Measurements from ENCODE around the gene KIF15.
"Not testable (repeated sequence)": the region's sequence is repeated elsewhere in the genome, so short reads cannot be mapped to it uniquely, and the experiment has no call there.

KIF15 gene

GRCh38 chr3:44827196-44827595 is 65.6 kb downstream of the KIF15 start:
- no peak for DNase-seq (ENCODE audit: low read depth)

- no peak for DNase-seq (ENCODE audit: low read depth)
Observed at GRCh38 chr3:44831232-44831631, 69.6 kb downstream of the KIF15 start.

GRCh38 chr3:44832032-44832431 is 70.4 kb downstream of the KIF15 start:
- DNase-seq (ENCODE audit: low read depth), result no peak

GRCh38 chr3:44832965-44833364 is 71.4 kb downstream of the KIF15 start:
- no peak for DNase-seq (ENCODE audit: low read depth)

- no peak for DNase-seq (ENCODE audit: low read depth)
Observed at GRCh38 chr3:44833394-44833793, 71.8 kb downstream of the KIF15 start.

- DNase-seq (ENCODE audit: low read depth), result no peak
Observed at GRCh38 chr3:44835684-44836083, 74.1 kb downstream of the KIF15 start.

GRCh38 chr3:44842376-44842775 is 80.8 kb downstream of the KIF15 start:
- no peak for DNase-seq (ENCODE audit: low read depth)

- DNase-seq (ENCODE audit: low read depth), result no peak
Observed at GRCh38 chr3:44845528-44846520, 84.2 kb downstream of the KIF15 start.

- DNase-seq (ENCODE audit: low read depth), result no peak
Observed at GRCh38 chr3:44848634-44849033, 87.0 kb downstream of the KIF15 start.

GRCh38 chr3:44856663-44857062 is 95.1 kb downstream of the KIF15 start:
- not testable (repeated sequence) for DNase-seq (ENCODE audit: low read depth)

GRCh38 chr3:44860117-44860516 is 98.5 kb downstream of the KIF15 start:
- no peak for DNase-seq (ENCODE audit: low read depth)

- peak; percentile 84 for DNase-seq (ENCODE audit: low read depth)
Observed at GRCh38 chr3:44861412-44862225, 100.0 kb downstream of the KIF15 start, which contains the start of gene TMEM42. Gene TMEM42, plus strand, starts transcription at chr3:44861912. Its CDS starts 13 bp downstream, at chr3:44861925.

- no peak for DNase-seq (ENCODE audit: low read depth)
Observed at GRCh38 chr3:44862226-44862637, 100.6 kb downstream of the KIF15 start.

GRCh38 chr3:44865272-44866035 is 103.9 kb downstream of the KIF15 start:
- DNase-seq (ENCODE audit: low read depth), result no peak

- no peak for DNase-seq (ENCODE audit: low read depth)
Observed at GRCh38 chr3:44867421-44868111, 106.0 kb downstream of the KIF15 start.

- DNase-seq (ENCODE audit: low read depth), result no peak
Observed at GRCh38 chr3:44870375-44871061, 108.9 kb downstream of the KIF15 start.

- DNase-seq (ENCODE audit: low read depth), result no peak
Observed at GRCh38 chr3:44874308-44874707, 112.7 kb downstream of the KIF15 start, which contains the start of gene TGM4. Gene TGM4, plus strand, starts transcription at chr3:44874608. Its CDS starts 71 bp downstream, at chr3:44874679.

- no peak for DNase-seq (ENCODE audit: low read depth)
Observed at GRCh38 chr3:44875596-44875995, 114.0 kb downstream of the KIF15 start.

GRCh38 chr3:44877333-44877732 is 115.7 kb downstream of the KIF15 start:
- DNase-seq (ENCODE audit: low read depth), result no peak

- no peak for DNase-seq (ENCODE audit: low read depth)
Observed at GRCh38 chr3:44880284-44880683, 118.7 kb downstream of the KIF15 start.
